ENCODE results near the gene CLDN6. TPM values are rescaled to one million over a fixed set of nuclear protein-coding genes. Genes with fewer than 3 reads are reported as not detected.

The CLDN6 gene
- total RNA-seq, 1 experiment from 2014 or later, result 0.49 TPM

DNA sequence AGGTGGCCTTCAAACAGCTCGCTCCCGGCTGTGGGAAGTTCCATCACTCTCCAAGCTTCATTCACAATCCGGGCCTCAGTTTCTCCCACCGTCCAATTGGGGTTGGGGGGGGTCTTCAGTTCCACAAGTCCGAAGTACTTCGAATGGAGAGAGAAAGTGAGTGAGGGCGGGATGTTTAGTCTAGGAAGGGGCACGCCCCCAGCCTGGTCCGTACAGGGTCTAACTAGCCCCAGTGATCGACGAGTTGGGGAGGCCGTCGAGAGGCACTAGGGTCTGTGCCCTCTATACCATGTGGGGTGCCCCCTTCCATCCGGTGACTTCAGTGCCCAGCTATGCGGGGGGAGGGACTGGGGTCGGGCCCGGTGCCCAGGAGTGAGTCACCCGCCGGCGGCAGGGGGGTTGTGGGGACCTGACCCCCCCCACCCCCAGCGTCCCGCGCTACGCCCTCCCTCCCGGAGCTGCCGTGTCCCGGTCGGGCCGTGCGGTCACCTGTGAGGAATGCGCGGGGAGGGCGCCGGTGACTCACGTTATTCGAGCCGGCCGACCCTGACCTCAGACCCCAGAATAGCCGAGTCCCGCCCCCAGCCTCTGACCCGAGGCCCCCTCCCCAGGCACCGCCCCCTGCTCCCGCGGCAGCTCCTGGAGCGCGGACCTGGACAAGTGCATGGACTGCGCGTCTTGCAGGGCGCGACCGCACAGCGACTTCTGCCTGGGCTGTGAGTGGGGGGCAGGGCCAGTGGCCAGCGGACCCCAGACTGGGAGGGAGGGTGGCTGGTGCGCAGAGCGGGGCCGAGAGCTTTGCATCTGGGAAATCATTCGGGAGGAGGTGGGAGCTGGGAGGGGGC, 2.8 kb upstream of the CLDN6 start:
- peak; percentile 66 for DNase-seq (ENCODE audit: low read depth, low spot score)
- Histone ChIP-seq H3K4me3 (replicated peaks in 1 of 2; ENCODE audit: low read depth in 1 of 2, low read length in 2 of 2) (peak overlapping the region; percentile 94 to 95), H3K27me3 (ENCODE audit: insufficient read depth, low read length) (no peaks in the 10 kb centered on the region), H3K9ac (ENCODE audit: low read length) (peak overlapping the region; percentile 99), H4K20me1 (ENCODE audit: insufficient read depth) (no peaks in the 10 kb centered on the region), H3K9me3 (ENCODE audit: control insufficient read depth in 1 of 2, insufficient read depth in 1 of 2, low read depth in 1 of 2, low read length in 2 of 2) (no peaks in the 10 kb centered on the region), H3K27ac (ENCODE audit: low read depth, low read length) (peak overlapping the region; percentile 100), H3K4me2 (ENCODE audit: low read length) (peak overlapping the region; percentile 86), H3K4me1 (ENCODE audit: control insufficient read depth in 1 of 2, insufficient read depth in 2 of 2, low read length in 2 of 2) (peaks cover 27 to 61% of the 10 kb centered on the region in 2 experiments), H2AFZ (ENCODE audit: low read depth, low read length, poor library complexity, severe bottlenecking) (no peak overlapping the region), H3K79me2 (ENCODE audit: insufficient read depth, low read length) (peaks cover 26% of the 10 kb centered on the region; the same call in 1 of the 2 replicates), H3K36me3 (ENCODE audit: control insufficient read depth in 1 of 2, insufficient read depth in 2 of 2, low read length in 2 of 2) (peaks cover 0 to 17% of the 10 kb centered on the region in 2 experiments; a peak in 1 of 4 replicates), H3K9me2 (ENCODE audit: insufficient read depth) (no peaks in the 10 kb centered on the region)
- ChIA-PET POLR2A (interaction anchor here (0.5 to 8.2 kb wide), 21 partner anchors 9 to 1769 kb away, joined by 3 to 188 read pairs (median 4); partner anchors contain the start of genes CLDN9, KREMEN2, MMP25 and PAQR4), CTCF (interaction anchor here (0.8 to 6.1 kb wide), 9 partner anchors 8 to 38 kb away, joined by 3 to 39 read pairs (median 5); no protein-coding TSS in a partner anchor), RAD21 (ENCODE audit: low non-redundant PET in 1 of 2, low total read pairs in 2 of 2, uncharacterized antibody in 2 of 2, unreplicated experiment in 2 of 2) (interaction anchor here in 1 of 2 experiments (0.7 kb wide), 1 partner anchor 11 kb away, joined by 3 read pairs; no protein-coding TSS in a partner anchor)
- TSS peak; percentile 59 for BruUV-seq (replicated peaks)
- intact Hi-C loops (cut with micrococcal nuclease), result loop anchor here (5.0 kb wide), 2 partner anchors 39 to 864 kb away; partner anchors contain the start of genes PKMYT1 and TRAF7
- peak; percentile 20 for ATAC-seq
- no peak for TF ChIP-seq CEBPB (IDR thresholded peaks at IDR 0.05; ENCODE audit: low read depth)
- no peak for TF ChIP-seq SIN3A (IDR thresholded peaks at IDR 0.05; ENCODE audit: low read depth)
- TF ChIP-seq CBX3 (IDR thresholded peaks at IDR 0.05; ENCODE audit: low read depth), result no peak
- peak; percentile 30 for TF ChIP-seq YY1 (IDR thresholded peaks at IDR 0.05; ENCODE audit: extremely low read depth, insufficient replicate concordance, low read depth, low read length)
- TF ChIP-seq SRF (IDR thresholded peaks at IDR 0.05; ENCODE audit: low read depth), result no peak
- TF ChIP-seq, protein P1, sequence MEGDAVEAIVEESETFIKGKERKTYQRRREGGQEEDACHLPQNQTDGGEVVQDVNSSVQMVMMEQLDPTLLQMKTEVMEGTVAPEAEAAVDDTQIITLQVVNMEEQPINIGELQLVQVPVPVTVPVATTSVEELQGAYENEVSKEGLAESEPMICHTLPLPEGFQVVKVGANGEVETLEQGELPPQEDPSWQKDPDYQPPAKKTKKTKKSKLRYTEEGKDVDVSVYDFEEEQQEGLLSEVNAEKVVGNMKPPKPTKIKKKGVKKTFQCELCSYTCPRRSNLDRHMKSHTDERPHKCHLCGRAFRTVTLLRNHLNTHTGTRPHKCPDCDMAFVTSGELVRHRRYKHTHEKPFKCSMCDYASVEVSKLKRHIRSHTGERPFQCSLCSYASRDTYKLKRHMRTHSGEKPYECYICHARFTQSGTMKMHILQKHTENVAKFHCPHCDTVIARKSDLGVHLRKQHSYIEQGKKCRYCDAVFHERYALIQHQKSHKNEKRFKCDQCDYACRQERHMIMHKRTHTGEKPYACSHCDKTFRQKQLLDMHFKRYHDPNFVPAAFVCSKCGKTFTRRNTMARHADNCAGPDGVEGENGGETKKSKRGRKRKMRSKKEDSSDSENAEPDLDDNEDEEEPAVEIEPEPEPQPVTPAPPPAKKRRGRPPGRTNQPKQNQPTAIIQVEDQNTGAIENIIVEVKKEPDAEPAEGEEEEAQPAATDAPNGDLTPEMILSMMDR (IDR thresholded peaks at IDR 0.05 in 2 of 3, conservative IDR thresholded peaks at IDR 0.05 in 1 of 3; ENCODE audit: borderline replicate concordance in 1 of 3, insufficient read depth in 1 of 3, low read depth in 2 of 3, low read length in 2 of 3), result no peak
- peak; percentile 29; the same call in 1 of the 2 replicates for TF ChIP-seq POLR2AphosphoS5 (IDR thresholded peaks at IDR 0.05; ENCODE audit: low read depth, low read length)
- TF ChIP-seq SP1 (IDR thresholded peaks at IDR 0.05; ENCODE audit: low read depth), result no peak
- TF ChIP-seq, protein P2, sequence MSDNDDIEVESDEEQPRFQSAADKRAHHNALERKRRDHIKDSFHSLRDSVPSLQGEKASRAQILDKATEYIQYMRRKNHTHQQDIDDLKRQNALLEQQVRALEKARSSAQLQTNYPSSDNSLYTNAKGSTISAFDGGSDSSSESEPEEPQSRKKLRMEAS (IDR thresholded peaks at IDR 0.05), result no peak
- peak; percentile 44 for TF ChIP-seq TCF7L2 (IDR thresholded peaks at IDR 0.05; ENCODE audit: borderline replicate concordance, extremely low read depth, insufficient read depth, insufficient read length)
- TF ChIP-seq, protein P3, sequence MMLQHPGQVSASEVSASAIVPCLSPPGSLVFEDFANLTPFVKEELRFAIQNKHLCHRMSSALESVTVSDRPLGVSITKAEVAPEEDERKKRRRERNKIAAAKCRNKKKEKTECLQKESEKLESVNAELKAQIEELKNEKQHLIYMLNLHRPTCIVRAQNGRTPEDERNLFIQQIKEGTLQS (IDR thresholded peaks at IDR 0.05), result no peak

All from HCT116 (cell line).